GM23248 (cell line): Measurements from ENCODE around the gene SLC25A48. TPM values are rescaled to one million over a fixed set of nuclear protein-coding genes. Genes with fewer than 3 reads are reported as not detected.

Experiments used
- DNase-seq: peaks from one replicate; pipeline ENCODE4 v3.0.0-alpha.2; 2015
- H2AFZ ChIP-seq: fragments of 200-600 bp; sonication (generic); 2 replicates; pipeline ENCODE4 v1.6.1; 2016; ENCODE audit warnings: antibody characterized with exemption
- H3F3A ChIP-seq: fragments of 200-600 bp; sonication (generic); 2 replicates; pipeline ENCODE4 v1.6.1; 2016; ENCODE audit warnings: mild to moderate bottlenecking, antibody characterized with exemption, mixed run types; ENCODE audit not compliant: insufficient read depth
- H3K27ac ChIP-seq: fragments of 200-600 bp; sonication (generic); 2 replicates; pipeline ENCODE4 v1.5.1; 2016; ENCODE audit warnings: mild to moderate bottlenecking
- H3K27me3 ChIP-seq: fragments of 200-600 bp; sonication (generic); replicated peaks from 2 replicates; pipeline ENCODE4 v1.6.1; 2016; ENCODE audit warnings: mild to moderate bottlenecking; ENCODE audit not compliant: insufficient read depth
- H3K36me3 ChIP-seq: fragments of 200-600 bp; sonication (generic); 2 replicates; pipeline ENCODE4 v1.6.1; 2016; ENCODE audit warnings: low read depth, mild to moderate bottlenecking
- H3K4me1 ChIP-seq: fragments of 200-600 bp; sonication (generic); 2 replicates; pipeline ENCODE4 v1.6.1; 2016; ENCODE audit warnings: mild to moderate bottlenecking; ENCODE audit not compliant: insufficient read depth
- H3K4me2 ChIP-seq: fragments of 200-600 bp; sonication (generic); one replicate; pipeline ENCODE4 v1.6.1; 2016; ENCODE audit warnings: mild to moderate bottlenecking; ENCODE audit not compliant: unreplicated experiment
- H3K4me3 ChIP-seq: fragments of 200-600 bp; sonication (generic); 2 replicates; pipeline ENCODE4 v1.5.1; 2016; ENCODE audit warnings: mild to moderate bottlenecking
- H3K79me2 ChIP-seq: fragments of 200-600 bp; sonication (generic); 2 replicates; pipeline ENCODE4 v1.6.1; 2016; ENCODE audit warnings: mild to moderate bottlenecking; ENCODE audit not compliant: insufficient read depth
- H3K9ac ChIP-seq: fragments of 200-600 bp; sonication (generic); 2 replicates; pipeline ENCODE4 v1.6.1; 2016; ENCODE audit warnings: mild to moderate bottlenecking
- H3K9me2 ChIP-seq: fragments of 200-600 bp; sonication (generic); 2 replicates; pipeline ENCODE4 v1.6.1; 2016; ENCODE audit warnings: mixed run types, mild to moderate bottlenecking, moderate library complexity; ENCODE audit not compliant: insufficient read depth
- H3K9me3 ChIP-seq: fragments of 200-600 bp; sonication (generic); one replicate; pipeline ENCODE4 v1.6.1; 2017; ENCODE audit warnings: low read depth
- H4K20me1 ChIP-seq: fragments of 200-600 bp; sonication (generic); 2 replicates; pipeline ENCODE4 v1.6.0; 2016; ENCODE audit not compliant: insufficient read depth
- EZH2 ChIP-seq: fragments of 200-600 bp; sonication (generic); IDR thresholded peaks from 2 replicates; pipeline ENCODE4 v1.6.1; 2018; ENCODE audit warnings: antibody characterized with exemption, mild to moderate bottlenecking; ENCODE audit not compliant: insufficient read depth, poor library complexity, severe bottlenecking
- EZH2phosphoT487 ChIP-seq: fragments of 200-600 bp; sonication (generic); IDR thresholded peaks from 2 replicates; pipeline ENCODE4 v1.6.1; 2018; ENCODE audit warnings: antibody characterized with exemption, moderate library complexity, mild to moderate bottlenecking, low read depth; ENCODE audit not compliant: insufficient read depth
- WGBS, 2 experiments: methylation state at CpG; one replicate each; pipeline ENCODE4 v1.1.6; 2015 to 2017; ENCODE audit warnings: low lambda C conversion rate in 2 of 2, low coverage in 1 of 2; ENCODE audit errors: missing lambda C conversion rate in 2 of 2; 5-methylcytosine and 5-hydroxymethylcytosine counted together
- in situ Hi-C: fragments of 300-500 bp; cut with MboI; formaldehyde crosslinking; loops from 2 replicates; pipeline ENCODE4 v1.15.0; 2020
- polyA plus RNA-seq: library from polyadenylated mRNA; unstranded; fragments of >200 nt; fragmentation: Nextera tagmentation; extraction: Ambion mirVana; gene quantifications from 2 replicates; pipeline ENCODE4 v1.2.1, GENCODE V29; 2016
- total RNA-seq: library from RNA; depleted of rRNA; stranded (reverse); fragments of >200 nt; shearing (Covaris generic); gene quantifications from 2 replicates; pipeline ENCODE4 v1.2.3, GENCODE V29; 2014

The SLC25A48 gene
- total and polyA plus RNA-seq, 2 experiments from 2014 or later, result not detected

DNA sequence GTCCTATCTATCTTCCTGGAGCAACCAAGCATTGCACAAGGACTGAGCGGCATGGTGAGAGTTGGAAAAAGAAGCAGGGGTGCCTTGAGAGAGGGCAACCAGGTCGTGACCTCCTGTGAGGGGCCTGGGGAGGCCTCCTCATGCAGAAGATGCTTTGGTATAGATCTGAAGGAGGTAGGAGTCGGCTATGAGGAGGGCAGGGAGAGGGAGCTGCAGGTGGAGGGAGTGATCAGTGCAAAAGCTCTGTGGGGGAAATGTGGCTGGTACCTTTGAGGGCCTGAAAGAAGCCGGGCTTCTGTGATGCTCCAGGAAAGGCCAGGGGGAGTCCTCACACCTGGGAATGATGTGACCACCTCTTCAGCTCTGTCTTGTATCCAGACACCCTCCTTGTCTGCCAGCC lies 3.6 kb upstream of the SLC25A48 start:
- no peak overlapping the region for H2AFZ ChIP-seq
- no peaks in the 10 kb centered on the region for H3K79me2 ChIP-seq
- H4K20me1 ChIP-seq, result no peaks in the 10 kb centered on the region
- no peaks in the 10 kb centered on the region for H3F3A ChIP-seq
- H3K27me3 ChIP-seq, result peaks cover 43% of the 10 kb centered on the region
- H3K4me1 ChIP-seq, result no peaks in the 10 kb centered on the region
- no peak overlapping the region for H3K4me2 ChIP-seq
- no peak for DNase-seq
- no peak overlapping the region for H3K9ac ChIP-seq
- H3K9me2 ChIP-seq, result no peaks in the 10 kb centered on the region
- 37 to 40% methylated on average over 4 of the region's 4 CpGs for WGBS, 2 experiments
- no peak for TF ChIP-seq EZH2phosphoT487
- no peak for TF ChIP-seq EZH2
- H3K27ac ChIP-seq, result no peak overlapping the region
- no peaks in the 10 kb centered on the region for H3K9me3 ChIP-seq
- no peaks in the 10 kb centered on the region for H3K36me3 ChIP-seq
- no peak overlapping the region for H3K4me3 ChIP-seq
- in situ Hi-C loops, result loop anchor here (5.0 kb wide), 1 partner anchor 274 kb away; no protein-coding TSS in a partner anchor

DNA sequence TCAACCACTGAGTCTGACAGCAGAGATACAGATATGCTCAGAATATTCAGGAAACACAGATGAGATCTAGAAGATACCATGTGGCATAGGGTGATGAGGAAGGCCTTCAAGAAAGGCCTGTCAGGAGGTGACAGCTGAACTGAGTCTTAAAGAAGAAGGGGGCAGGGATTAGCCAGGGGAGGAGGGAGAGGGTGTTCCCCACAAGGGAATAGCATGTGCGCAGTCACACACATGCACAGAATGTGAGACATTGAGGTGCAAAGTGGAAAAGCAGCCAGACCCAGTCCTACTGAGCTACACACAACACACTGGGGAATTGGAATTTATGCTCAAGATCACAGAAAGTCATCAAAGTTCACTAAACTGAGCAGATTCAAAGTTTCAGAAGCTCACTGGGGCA lies 3.0 kb upstream of the SLC25A48 start:
- WGBS, 2 experiments, result 78 to 91% methylated on average over 1 of the region's 1 CpG
- Histone ChIP-seq H3K79me2 (no peaks in the 10 kb centered on the region), H3K27me3 (peaks cover 49% of the 10 kb centered on the region), H3K4me3 (no peak overlapping the region), H3F3A (no peaks in the 10 kb centered on the region), H3K9ac (no peak overlapping the region), H3K27ac (no peak overlapping the region), H3K4me1 (no peaks in the 10 kb centered on the region), H3K9me2 (no peaks in the 10 kb centered on the region), H2AFZ (no peak overlapping the region), H3K36me3 (no peaks in the 10 kb centered on the region), H3K4me2 (no peak overlapping the region), H4K20me1 (no peaks in the 10 kb centered on the region), H3K9me3 (no peaks in the 10 kb centered on the region)
- TF ChIP-seq EZH2phosphoT487 (no peak), EZH2 (no peak)
- DNase-seq, result no peak
- in situ Hi-C loops, result loop anchor here (5.0 kb wide), 1 partner anchor 274 kb away; no protein-coding TSS in a partner anchor

DNA sequence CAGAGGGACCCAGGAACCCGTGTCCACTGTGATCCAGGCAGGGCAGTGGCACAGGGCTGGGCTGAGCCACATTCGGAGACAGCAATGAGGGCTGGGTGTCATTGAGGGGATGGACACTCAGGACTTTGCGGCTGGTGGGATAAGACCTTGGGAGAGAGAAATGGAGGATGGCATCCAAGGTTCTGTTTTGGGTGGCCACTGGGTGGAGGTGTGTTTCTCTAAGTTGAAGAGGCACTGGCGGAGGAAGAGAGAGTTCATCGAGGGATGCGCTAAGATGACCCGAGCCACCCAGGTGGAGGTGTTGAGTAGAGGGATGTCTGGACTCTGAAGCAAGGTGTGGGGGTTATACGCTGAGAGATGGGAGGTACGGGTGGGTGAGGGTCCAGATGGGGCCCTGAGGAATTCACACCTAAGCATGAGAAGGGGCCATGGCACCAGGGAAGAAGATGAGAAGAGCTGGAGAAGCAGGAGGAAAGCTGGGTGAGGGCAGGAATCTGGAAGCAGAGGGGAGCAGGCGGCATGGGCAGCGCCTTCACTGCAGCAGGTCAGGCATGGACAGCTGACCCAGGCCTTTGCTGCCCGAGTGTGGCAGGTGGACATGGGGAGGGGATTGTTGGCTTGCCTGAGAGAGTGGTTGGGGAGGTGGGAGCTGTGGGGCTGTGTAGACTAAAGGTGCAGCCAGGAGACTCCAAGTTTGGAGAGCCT lies 2.5 kb upstream of the SLC25A48 start:
- 66 to 73% methylated on average over 12 of the region's 12 CpGs for WGBS, 2 experiments
- H3K4me2 ChIP-seq, result no peak overlapping the region
- H4K20me1 ChIP-seq, result no peaks in the 10 kb centered on the region
- no peak for DNase-seq
- no peak overlapping the region for H3K9ac ChIP-seq
- H3K79me2 ChIP-seq, result no peaks in the 10 kb centered on the region
- no peaks in the 10 kb centered on the region for H3K9me3 ChIP-seq
- H3K9me2 ChIP-seq, result no peaks in the 10 kb centered on the region
- in situ Hi-C loops, result loop anchor here (5.0 kb wide), 1 partner anchor 275 kb away; no protein-coding TSS in a partner anchor
- H3K27ac ChIP-seq, result no peak overlapping the region
- no peak overlapping the region for H2AFZ ChIP-seq
- no peak for TF ChIP-seq EZH2phosphoT487
- TF ChIP-seq EZH2, result no peak
- no peaks in the 10 kb centered on the region for H3K36me3 ChIP-seq
- no peaks in the 10 kb centered on the region for H3F3A ChIP-seq
- no peaks in the 10 kb centered on the region for H3K4me1 ChIP-seq
- peaks cover 55% of the 10 kb centered on the region for H3K27me3 ChIP-seq
- no peak overlapping the region for H3K4me3 ChIP-seq

DNA sequence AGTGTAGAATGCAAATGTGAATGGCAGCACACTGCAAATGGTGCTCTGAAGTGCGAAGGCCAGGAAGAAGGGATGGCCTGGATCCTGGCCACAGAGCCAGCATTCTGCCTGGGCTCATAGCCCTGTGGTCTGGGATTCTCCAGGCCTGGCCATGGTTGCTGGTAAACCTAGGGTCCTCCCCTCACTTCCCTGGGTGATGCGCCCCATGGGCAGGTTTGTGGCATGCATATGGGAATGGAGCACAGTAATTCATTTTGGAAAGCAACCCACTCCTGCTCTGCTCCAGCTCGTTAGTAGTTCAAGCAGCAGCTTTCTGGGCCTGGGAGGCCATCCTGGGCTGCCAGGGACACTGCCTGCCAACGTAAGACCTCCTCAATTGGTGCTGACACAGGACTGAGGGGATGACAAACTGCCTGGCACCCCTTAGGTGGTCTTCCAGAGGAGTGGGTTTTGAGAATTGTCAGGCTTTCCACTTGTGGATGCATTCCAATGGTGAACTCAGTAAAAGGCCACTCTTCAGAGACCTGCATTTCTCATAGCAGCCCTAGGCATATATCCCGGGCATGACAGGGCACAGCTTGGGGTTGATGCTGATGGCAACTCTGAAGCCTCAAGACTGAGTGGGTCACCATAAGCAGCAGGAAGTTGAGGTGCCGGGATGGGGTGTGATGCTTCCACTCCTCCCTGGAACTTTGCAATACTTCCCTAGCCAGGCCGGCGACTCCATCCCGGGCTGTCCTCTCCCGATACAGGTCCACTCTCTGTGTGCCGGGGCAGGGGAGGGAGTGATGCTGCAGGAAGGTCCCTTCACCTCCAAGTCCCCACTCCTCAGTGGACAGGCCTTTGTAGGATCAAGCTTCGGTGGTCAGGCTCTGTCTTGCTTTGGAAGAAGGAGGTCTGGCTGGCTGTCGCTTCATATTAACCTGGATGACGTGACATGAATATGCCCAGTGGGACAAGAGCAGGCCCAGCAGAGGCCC lies 1.2 kb upstream of the SLC25A48 start:
- H3F3A ChIP-seq, result no peaks in the 10 kb centered on the region
- H3K9me2 ChIP-seq, result no peaks in the 10 kb centered on the region
- H3K27ac ChIP-seq, result no peak overlapping the region
- H3K79me2 ChIP-seq, result no peaks in the 10 kb centered on the region
- H3K9ac ChIP-seq, result no peak overlapping the region
- H2AFZ ChIP-seq, result no peak overlapping the region
- no peak overlapping the region for H3K4me3 ChIP-seq
- WGBS, 2 experiments, result 73 to 82% methylated on average over 11 to 14 of the region's 14 CpGs
- in situ Hi-C loops, result loop anchor here (5.0 kb wide), 1 partner anchor 276 kb away; no protein-coding TSS in a partner anchor
- DNase-seq, result no peak
- no peaks in the 10 kb centered on the region for H4K20me1 ChIP-seq
- no peaks in the 10 kb centered on the region for H3K9me3 ChIP-seq
- H3K4me1 ChIP-seq, result no peaks in the 10 kb centered on the region
- TF ChIP-seq EZH2 (no peak), EZH2phosphoT487 (no peak)
- peaks cover 58% of the 10 kb centered on the region for H3K27me3 ChIP-seq
- no peak overlapping the region for H3K4me2 ChIP-seq
- no peaks in the 10 kb centered on the region for H3K36me3 ChIP-seq
